Suprapubic skin (tissue), 4 donors: ENCODE data around the gene MYO9A.

Source experiments
- CTCF ChIP-seq, 2 donors: fragments of 200-600 bp in 1 of 2; fragments of 450-650 bp in 1 of 2; sonication (generic) in 1 of 2; IDR thresholded peaks; one replicate each; pipeline ENCODE4 v1.5.1; 2016 to 2019; ENCODE audit warnings: antibody characterized with exemption in 2 of 2, mild to moderate bottlenecking in 1 of 2, moderate library complexity in 1 of 2
- EP300 ChIP-seq: sonication (generic); formaldehyde crosslinking; IDR thresholded peaks from one replicate; pipeline ENCODE4 v1.6.1; 2017; ENCODE audit warnings: antibody characterized with exemption
- POLR2A ChIP-seq, 2 donors: fragments of 450-650 bp; IDR thresholded peaks; one replicate each; pipeline ENCODE4 v1.6.1; 2017; ENCODE audit warnings: antibody characterized with exemption in 2 of 2, mild to moderate bottlenecking in 2 of 2, moderate library complexity in 2 of 2
- POLR2AphosphoS5 ChIP-seq, 3 donors: sonication (generic); formaldehyde crosslinking; IDR thresholded peaks; one replicate each; pipeline ENCODE4 v1.6.1; 2017; ENCODE audit warnings: antibody characterized with exemption in 3 of 3

- no peak for TF ChIP-seq CTCF (IDR thresholded peaks at IDR 0.05)
- TF ChIP-seq EP300 = no peak
- TF ChIP-seq POLR2A (IDR thresholded peaks at IDR 0.05) = no peak
- TF ChIP-seq POLR2AphosphoS5 (IDR thresholded peaks at IDR 0.05) = no peak
These were observed 329.0 kb downstream of the MYO9A start for GRCh38 chr15:71788646-71789579.
